ENCODE results near the gene PLCH1.

PLCH1 gene

GRCh38 chr3:155634121-155634719 lies 110.7 kb downstream of the PLCH1 start:
- Histone ChIP-seq H3K4me1 (ENCODE audit: insufficient read depth, low read length, severe bottlenecking) (no peaks in the 10 kb centered on the region), H3F3A (ENCODE audit: insufficient read depth, low read length) (no peaks in the 10 kb centered on the region), H3K27ac (ENCODE audit: low read depth, low read length, poor library complexity, severe bottlenecking) (no peak overlapping the region), H3K36me3 (ENCODE audit: insufficient read depth, low read length) (no peaks in the 10 kb centered on the region), H3K9me3 (ENCODE audit: low read length) (no peaks in the 10 kb centered on the region), H3K4me3 (ENCODE audit: low read depth, low read length, poor library complexity, severe bottlenecking) (no peak overlapping the region), H3K9ac (ENCODE audit: low read length) (no peak overlapping the region), H3K27me3 (ENCODE audit: insufficient read depth, low read length) (no peaks in the 10 kb centered on the region), H3K4me2 (ENCODE audit: low read length) (no peak overlapping the region), H4K20me1 (ENCODE audit: insufficient read depth, low read length) (no peaks in the 10 kb centered on the region), H3K79me2 (ENCODE audit: insufficient read depth, low read length) (no peaks in the 10 kb centered on the region), H3K9me2 (ENCODE audit: low read depth, low read length) (no peaks in the 10 kb centered on the region), H2AFZ (ENCODE audit: low read length) (no peak overlapping the region)
- TF ChIP-seq EZH2 (IDR thresholded peaks at IDR 0.05; ENCODE audit: borderline replicate concordance, low read length): no peak
- no peak for TF ChIP-seq CTCF (IDR thresholded peaks at IDR 0.05; ENCODE audit: low read length)

GRCh38 chr3:155631323-155632019 lies 113.4 kb downstream of the PLCH1 start:
- H3F3A ChIP-seq (ENCODE audit: insufficient read depth, low read length): no peaks in the 10 kb centered on the region
- no peak for TF ChIP-seq EZH2 (IDR thresholded peaks at IDR 0.05; ENCODE audit: borderline replicate concordance, low read length)
- TF ChIP-seq CTCF (IDR thresholded peaks at IDR 0.05; ENCODE audit: low read length): no peak
- H3K4me3 ChIP-seq (ENCODE audit: low read depth, low read length, poor library complexity, severe bottlenecking): no peak overlapping the region
- H3K79me2 ChIP-seq (ENCODE audit: insufficient read depth, low read length): no peaks in the 10 kb centered on the region
- no peaks in the 10 kb centered on the region for H3K9me2 ChIP-seq (ENCODE audit: low read depth, low read length)
- H3K36me3 ChIP-seq (ENCODE audit: insufficient read depth, low read length): no peaks in the 10 kb centered on the region
- H3K4me2 ChIP-seq (ENCODE audit: low read length): no peak overlapping the region
- no peaks in the 10 kb centered on the region for H3K9me3 ChIP-seq (ENCODE audit: low read length)
- no peak overlapping the region for H2AFZ ChIP-seq (ENCODE audit: low read length)
- H3K27ac ChIP-seq (ENCODE audit: low read depth, low read length, poor library complexity, severe bottlenecking): no peak overlapping the region
- H3K4me1 ChIP-seq (ENCODE audit: insufficient read depth, low read length, severe bottlenecking): no peaks in the 10 kb centered on the region
- H3K27me3 ChIP-seq (ENCODE audit: insufficient read depth, low read length): no peaks in the 10 kb centered on the region
- H4K20me1 ChIP-seq (ENCODE audit: insufficient read depth, low read length): no peaks in the 10 kb centered on the region
- no peak overlapping the region for H3K9ac ChIP-seq (ENCODE audit: low read length)

GRCh38 chr3:155629556-155629955 lies 115.3 kb downstream of the PLCH1 start:
- Histone ChIP-seq H3K4me2 (ENCODE audit: low read length) (no peak overlapping the region), H3K79me2 (ENCODE audit: insufficient read depth, low read length) (no peaks in the 10 kb centered on the region), H3K4me1 (ENCODE audit: insufficient read depth, low read length, severe bottlenecking) (no peaks in the 10 kb centered on the region), H3F3A (ENCODE audit: insufficient read depth, low read length) (no peaks in the 10 kb centered on the region), H3K9me2 (ENCODE audit: low read depth, low read length) (no peaks in the 10 kb centered on the region), H4K20me1 (ENCODE audit: insufficient read depth, low read length) (no peaks in the 10 kb centered on the region), H3K9me3 (ENCODE audit: low read length) (no peaks in the 10 kb centered on the region), H3K4me3 (ENCODE audit: low read depth, low read length, poor library complexity, severe bottlenecking) (no peak overlapping the region), H3K36me3 (ENCODE audit: insufficient read depth, low read length) (no peaks in the 10 kb centered on the region), H3K27me3 (ENCODE audit: insufficient read depth, low read length) (no peaks in the 10 kb centered on the region), H3K27ac (ENCODE audit: low read depth, low read length, poor library complexity, severe bottlenecking) (no peak overlapping the region), H2AFZ (ENCODE audit: low read length) (no peak overlapping the region), H3K9ac (ENCODE audit: low read length) (no peak overlapping the region)
- TF ChIP-seq EZH2 (IDR thresholded peaks at IDR 0.05; ENCODE audit: borderline replicate concordance, low read length) (no peak), CTCF (IDR thresholded peaks at IDR 0.05; ENCODE audit: low read length) (no peak)
